PFSK-1 (cell line): ENCODE results near the gene GREM2.

ENCODE experiments used
- POLR2AphosphoS5 ChIP-seq: IDR thresholded peaks from 2 replicates; pipeline ENCODE4 v1.6.1; 2012; ENCODE audit warnings: low read depth, mild to moderate bottlenecking, control low read depth, low read length, moderate library complexity
- REST ChIP-seq, 2 experiments: IDR thresholded peaks; 2 replicates each; pipeline versions ENCODE4 v1.6.1 to v1.8.0; 2011 to 2012; ENCODE audit warnings: low read depth in 2 of 2, low read length in 2 of 2, control low read depth in 1 of 2, inconsistent platforms in 1 of 2, mild to moderate bottlenecking in 1 of 2, moderate library complexity in 1 of 2; ENCODE audit not compliant: insufficient read depth in 1 of 2
- SIN3A ChIP-seq: IDR thresholded peaks from 2 replicates; pipeline ENCODE4 v1.6.1; 2012; ENCODE audit warnings: mild to moderate bottlenecking, low read length, moderate library complexity, borderline replicate concordance; ENCODE audit not compliant: insufficient read depth
- TAF1 ChIP-seq: IDR thresholded peaks from 2 replicates; pipeline ENCODE4 v1.6.1; 2012; ENCODE audit warnings: low read length, control low read depth, borderline replicate concordance; ENCODE audit not compliant: insufficient read depth

- TF ChIP-seq TAF1 (no peak), POLR2AphosphoS5 (no peak), SIN3A (no peak), REST (IDR thresholded peaks at IDR 0.05; ENCODE audit: insufficient read depth in 1 of 2, low read depth in 2 of 2, low read length in 2 of 2) (no peak)
These were observed 87.4 kb downstream of the GREM2 start for GRCh38 chr1:240524356-240525069.
